DOHH2 (cell line): ENCODE measurements around the gene KCTD13.

Experiments used
- H3F3A ChIP-seq: fragments of 200-600 bp; sonication (generic), shearing (Covaris generic); 2 replicates; pipeline ENCODE4 v1.6.0; 2016; ENCODE audit warnings: antibody characterized with exemption, mild to moderate bottlenecking; ENCODE audit not compliant: control insufficient read depth, insufficient read depth
- H3K27ac ChIP-seq: fragments of 200-600 bp; sonication (generic); 2 replicates; pipeline ENCODE4 v1.5.1; 2014; ENCODE audit warnings: low read depth, mild to moderate bottlenecking, low read length, moderate library complexity
- H3K27me3 ChIP-seq: fragments of 200-600 bp; sonication (generic); 2 replicates; pipeline ENCODE4 v1.6.1; 2014; ENCODE audit warnings: mild to moderate bottlenecking, low read length, mixed read lengths; ENCODE audit not compliant: control insufficient read depth
- H3K36me3 ChIP-seq: fragments of 200-600 bp; sonication (generic); 2 replicates; pipeline ENCODE4 v1.6.1; 2014; ENCODE audit warnings: mild to moderate bottlenecking, low read length, moderate library complexity, mixed read lengths; ENCODE audit not compliant: control insufficient read depth
- H3K4me1 ChIP-seq: fragments of 200-600 bp; sonication (generic); 2 replicates; pipeline ENCODE4 v1.6.1; 2014; ENCODE audit warnings: mild to moderate bottlenecking, low read length, mixed read lengths; ENCODE audit not compliant: control insufficient read depth
- H3K4me2 ChIP-seq: fragments of 200-600 bp; sonication (generic); 2 replicates; pipeline ENCODE4 v1.6.0; 2014; ENCODE audit warnings: mild to moderate bottlenecking, low read length, moderate library complexity
- H3K4me3 ChIP-seq: fragments of 200-600 bp; sonication (generic); 2 replicates; pipeline ENCODE4 v1.5.1; 2014; ENCODE audit warnings: mild to moderate bottlenecking, low read length, mixed read lengths
- H3K79me2 ChIP-seq: fragments of 200-600 bp; sonication (generic); 2 replicates; pipeline ENCODE4 v1.6.1; 2014; ENCODE audit warnings: mild to moderate bottlenecking, low read length, mixed read lengths; ENCODE audit not compliant: control insufficient read depth
- H3K9me2 ChIP-seq: fragments of 200-600 bp; sonication (generic); replicated peaks from 2 replicates; pipeline ENCODE4 v1.6.1; 2014; ENCODE audit warnings: mild to moderate bottlenecking, low read length, mixed read lengths; ENCODE audit not compliant: control insufficient read depth
- H3K9me3 ChIP-seq: fragments of 200-600 bp; sonication (generic); 2 replicates; pipeline ENCODE4 v1.6.1; 2014; ENCODE audit warnings: antibody characterized with exemption, low read length, mixed read lengths; ENCODE audit not compliant: control insufficient read depth, insufficient read depth
- H4K20me1 ChIP-seq: fragments of 200-600 bp; sonication (generic); 2 replicates; pipeline ENCODE4 v1.6.0; 2014; ENCODE audit warnings: low read depth, mild to moderate bottlenecking, antibody characterized with exemption, low read length, moderate library complexity; ENCODE audit not compliant: control insufficient read depth, insufficient read depth
- EZH2phosphoT487 ChIP-seq: fragments of 200-600 bp; sonication (generic); IDR thresholded peaks from 2 replicates; pipeline ENCODE4 v1.6.1; 2017; ENCODE audit warnings: borderline replicate concordance, mild to moderate bottlenecking, antibody characterized with exemption, low read length, moderate library complexity, mixed read lengths
- TF ChIP-seq, protein P1 (sequence below): fragments of 200-600 bp; sonication (generic); IDR thresholded peaks from one replicate; pipeline ENCODE4 v1.5.1; 2014; ENCODE audit warnings: antibody characterized with exemption, mild to moderate bottlenecking, low read depth, low read length; ENCODE audit not compliant: poor library complexity, severe bottlenecking

The KCTD13 gene

DNA sequence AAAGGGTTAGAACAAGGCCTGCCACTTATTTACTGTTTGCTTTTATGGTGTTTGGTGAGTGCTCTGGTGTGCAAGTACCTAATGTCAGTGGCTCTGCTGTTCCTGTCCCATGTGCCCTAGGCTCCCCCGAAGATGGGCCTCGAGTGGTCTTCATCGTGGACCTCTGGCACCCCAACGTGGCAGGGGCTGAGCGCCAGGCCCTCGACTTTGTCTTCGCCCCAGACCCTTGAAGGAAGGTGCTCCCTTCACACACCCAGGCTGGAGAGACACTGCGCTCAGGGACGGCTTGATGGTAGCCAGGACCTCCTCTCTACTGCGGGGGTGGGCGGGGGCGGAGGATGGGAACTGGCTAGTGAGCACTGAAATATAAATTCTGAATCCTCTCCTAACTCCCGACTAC is 20.4 kb downstream of the KCTD13 start:
- no peaks in the 10 kb centered on the region for H3K36me3 ChIP-seq
- H3F3A ChIP-seq, result no peaks in the 10 kb centered on the region
- H3K27me3 ChIP-seq, result no peaks in the 10 kb centered on the region
- H3K27ac ChIP-seq, result no peak overlapping the region
- H3K9me3 ChIP-seq, result no peaks in the 10 kb centered on the region
- H3K4me2 ChIP-seq, result no peak overlapping the region
- no peaks in the 10 kb centered on the region for H3K9me2 ChIP-seq
- H3K4me3 ChIP-seq, result no peak overlapping the region
- no peaks in the 10 kb centered on the region for H4K20me1 ChIP-seq
- H3K79me2 ChIP-seq, result no peaks in the 10 kb centered on the region
- TF ChIP-seq, protein P1, sequence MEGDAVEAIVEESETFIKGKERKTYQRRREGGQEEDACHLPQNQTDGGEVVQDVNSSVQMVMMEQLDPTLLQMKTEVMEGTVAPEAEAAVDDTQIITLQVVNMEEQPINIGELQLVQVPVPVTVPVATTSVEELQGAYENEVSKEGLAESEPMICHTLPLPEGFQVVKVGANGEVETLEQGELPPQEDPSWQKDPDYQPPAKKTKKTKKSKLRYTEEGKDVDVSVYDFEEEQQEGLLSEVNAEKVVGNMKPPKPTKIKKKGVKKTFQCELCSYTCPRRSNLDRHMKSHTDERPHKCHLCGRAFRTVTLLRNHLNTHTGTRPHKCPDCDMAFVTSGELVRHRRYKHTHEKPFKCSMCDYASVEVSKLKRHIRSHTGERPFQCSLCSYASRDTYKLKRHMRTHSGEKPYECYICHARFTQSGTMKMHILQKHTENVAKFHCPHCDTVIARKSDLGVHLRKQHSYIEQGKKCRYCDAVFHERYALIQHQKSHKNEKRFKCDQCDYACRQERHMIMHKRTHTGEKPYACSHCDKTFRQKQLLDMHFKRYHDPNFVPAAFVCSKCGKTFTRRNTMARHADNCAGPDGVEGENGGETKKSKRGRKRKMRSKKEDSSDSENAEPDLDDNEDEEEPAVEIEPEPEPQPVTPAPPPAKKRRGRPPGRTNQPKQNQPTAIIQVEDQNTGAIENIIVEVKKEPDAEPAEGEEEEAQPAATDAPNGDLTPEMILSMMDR, result no peak
- no peak for TF ChIP-seq EZH2phosphoT487
- peaks cover 5% of the 10 kb centered on the region for H3K4me1 ChIP-seq

DNA sequence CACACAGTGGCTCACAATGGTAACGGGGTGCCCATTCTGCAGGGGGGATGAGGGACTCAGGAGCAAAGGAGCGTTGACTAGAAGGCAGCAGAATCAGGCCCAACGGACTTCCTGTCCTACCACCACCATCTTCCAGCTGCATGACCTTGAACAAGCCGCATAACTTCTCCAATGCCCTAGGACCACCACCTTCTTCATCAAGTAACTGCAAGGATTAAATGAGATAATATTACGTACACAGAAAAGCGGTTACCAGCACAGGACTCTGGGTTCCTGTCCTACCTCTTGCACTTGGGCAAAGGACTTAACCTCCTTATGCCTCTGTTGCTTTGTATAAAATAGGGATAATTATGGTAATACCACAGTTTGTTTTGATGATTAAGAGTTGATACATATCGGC is 21.1 kb downstream of the KCTD13 start:
- Histone ChIP-seq H3K9me3 (no peaks in the 10 kb centered on the region), H3K79me2 (no peaks in the 10 kb centered on the region), H3K4me3 (no peak overlapping the region), H3F3A (no peaks in the 10 kb centered on the region), H3K27me3 (no peaks in the 10 kb centered on the region), H4K20me1 (no peaks in the 10 kb centered on the region), H3K27ac (no peak overlapping the region), H3K4me1 (peaks cover 9% of the 10 kb centered on the region), H3K9me2 (no peaks in the 10 kb centered on the region), H3K36me3 (no peaks in the 10 kb centered on the region), H3K4me2 (no peak overlapping the region)
- TF ChIP-seq, protein P1, result no peak
- no peak for TF ChIP-seq EZH2phosphoT487

DNA sequence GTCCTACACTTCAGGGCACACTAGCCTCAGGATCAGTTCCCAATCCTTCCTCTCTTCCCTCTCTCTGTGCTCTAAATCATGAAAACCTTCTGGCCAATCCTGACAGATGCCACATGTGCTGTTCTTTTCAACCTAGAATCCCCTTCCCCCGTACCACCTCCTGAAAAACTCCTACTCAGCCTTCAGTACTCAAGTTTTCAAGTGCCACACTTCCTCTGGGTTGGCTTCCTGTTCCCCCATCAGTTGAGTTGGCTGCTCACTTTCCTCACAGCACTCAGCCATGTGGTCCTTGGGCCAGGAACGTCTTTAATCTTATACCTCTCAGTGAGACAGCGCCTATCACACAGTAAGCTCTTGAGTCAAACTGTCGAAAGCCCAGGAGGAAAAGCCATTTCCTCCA is 22.4 kb downstream of the KCTD13 start:
- Histone ChIP-seq H3K9me2 (no peaks in the 10 kb centered on the region), H3K79me2 (no peaks in the 10 kb centered on the region), H3K4me2 (no peak overlapping the region)

More for the DNA sequence above, 22.4 kb downstream of the KCTD13 start:
- TF ChIP-seq EZH2phosphoT487, result no peak
- TF ChIP-seq, protein P1, result no peak
- H3K4me3 ChIP-seq, result no peak overlapping the region
- H3F3A ChIP-seq, result no peaks in the 10 kb centered on the region
- peaks cover 11% of the 10 kb centered on the region for H3K27me3 ChIP-seq
- no peaks in the 10 kb centered on the region for H3K36me3 ChIP-seq
- no peaks in the 10 kb centered on the region for H4K20me1 ChIP-seq
- H3K9me3 ChIP-seq, result no peaks in the 10 kb centered on the region
- H3K27ac ChIP-seq, result no peak overlapping the region
- H3K4me1 ChIP-seq, result peaks cover 10% of the 10 kb centered on the region
